Prostate gland (tissue), 2 donors: ENCODE results near the gene CTR9. TPM values are rescaled to one million over a fixed set of nuclear protein-coding genes. Genes with fewer than 3 reads are reported as not detected.
A peak's percentile ranks its signal among the peaks of the same experiment; 100 is the strongest.

Experiments used
- DNase-seq: peaks from one replicate; pipeline ENCODE4 v3.0.0-alpha.2; 2019; ENCODE audit warnings: low spot score
- H3K27ac ChIP-seq, 2 donors: fragments of 200-600 bp; sonication (generic); 2 replicates each; pipeline ENCODE4 v1.5.1; 2017 to 2019
- H3K27me3 ChIP-seq: fragments of 200-600 bp; sonication (generic); replicated peaks from 2 replicates; pipeline ENCODE4 v1.5.1; 2019; ENCODE audit not compliant: insufficient read depth
- H3K36me3 ChIP-seq, 2 donors: fragments of 200-600 bp; sonication (generic); 1 replicate in 1 of 2; 2 replicates in 1 of 2; pipeline versions ENCODE4 v1.5.1 to v1.8.1; 2017 to 2019
- H3K4me1 ChIP-seq: fragments of 200-600 bp; sonication (generic); replicated peaks from 2 replicates; pipeline ENCODE4 v1.5.1; 2019
- H3K4me3 ChIP-seq, 2 donors: fragments of 200-600 bp; sonication (generic); 2 replicates each; pipeline ENCODE4 v1.5.1; 2017 to 2019
- H3K9me3 ChIP-seq: fragments of 200-600 bp; sonication (generic); 2 replicates; pipeline ENCODE4 v1.5.1; 2017
- CTCF ChIP-seq, 4 experiments: fragments of 200-600 bp in 2 of 4; fragments of 450-650 bp in 2 of 4; sonication (generic) in 2 of 4; IDR thresholded peaks; 1 replicate in 3 of 4; 2 replicates in 1 of 4; pipeline ENCODE4 v1.5.1; 2016 to 2019; ENCODE audit warnings: antibody characterized with exemption in 4 of 4, mild to moderate bottlenecking in 2 of 4, moderate library complexity in 2 of 4
- POLR2A ChIP-seq: fragments of 450-650 bp; IDR thresholded peaks from one replicate; pipeline ENCODE4 v1.6.1; 2016; ENCODE audit warnings: antibody characterized with exemption, mild to moderate bottlenecking
- POLR2AphosphoS5 ChIP-seq: sonication (generic); formaldehyde crosslinking; IDR thresholded peaks from one replicate; pipeline ENCODE4 v1.6.1; 2017; ENCODE audit warnings: antibody characterized with exemption
- WGBS: methylation state at CpG from one replicate; pipeline ENCODE4 v1.1.5; 2018; 5-methylcytosine and 5-hydroxymethylcytosine counted together
- intact Hi-C: fragments of 100-400 bp; cut with DNase I; formaldehyde crosslinking; loops from one replicate; pipeline ENCODE4 v1.14.2; 2022
- small RNA-seq, 2 donors: library from RNA; depleted of rRNA; stranded (forward); fragments of <200 nt; gene quantifications; one replicate each; pipeline ENCODE3, GENCODE V24; 2016
- total RNA-seq, 2 donors: library from RNA; depleted of rRNA; stranded (reverse); fragments of >200 nt; gene quantifications; one replicate each; pipeline ENCODE4 v1.1.0, GENCODE V29; 2016

Gene CTR9
- total RNA-seq, 2 donors from 2014 or later, result 23.6 to 28.3 TPM

GRCh38 chr11:10823152-10823579, 72.1 kb downstream of the CTR9 start:
- Histone ChIP-seq H3K4me3 (no peak overlapping the region), H3K36me3 (no peaks in the 10 kb centered on the region), H3K27me3 (no peaks in the 10 kb centered on the region), H3K27ac (peak overlapping the region in 1 of 2 donors; percentile 24), H3K4me1 (no peaks in the 10 kb centered on the region), H3K9me3 (no peaks in the 10 kb centered on the region)
- WGBS, result 8% methylated on average over 2 of the region's 2 CpGs
- TF ChIP-seq POLR2A (no peak), POLR2AphosphoS5 (no peak), CTCF (IDR thresholded peaks at IDR 0.05) (no peak)
- DNase-seq, result no peak
- intact Hi-C loops, result no loop called here

- H3K4me1 ChIP-seq, result no peaks in the 10 kb centered on the region
- H3K9me3 ChIP-seq, result no peaks in the 10 kb centered on the region
- WGBS, result 93% methylated on average over 3 of the region's 3 CpGs
- no peaks in the 10 kb centered on the region for H3K36me3 ChIP-seq
- TF ChIP-seq POLR2AphosphoS5 (no peak), CTCF (IDR thresholded peaks at IDR 0.05) (no peak), POLR2A (no peak)
- no peak for DNase-seq
- no peak overlapping the region for H3K4me3 ChIP-seq
- no peaks in the 10 kb centered on the region for H3K27me3 ChIP-seq
- intact Hi-C loops, result no loop called here
- H3K27ac ChIP-seq, result no peak overlapping the region
Measured at GRCh38 chr11:10824888-10825287, 73.8 kb downstream of the CTR9 start.

- H3K4me3 ChIP-seq, result no peak overlapping the region
- H3K27me3 ChIP-seq, result no peaks in the 10 kb centered on the region
- no peak overlapping the region for H3K27ac ChIP-seq
- 100% methylated on average over 2 of the region's 2 CpGs for WGBS
- intact Hi-C loops, result no loop called here
- H3K9me3 ChIP-seq, result no peaks in the 10 kb centered on the region
- H3K36me3 ChIP-seq, result no peaks in the 10 kb centered on the region
- DNase-seq, result no peak
- H3K4me1 ChIP-seq, result no peaks in the 10 kb centered on the region
- TF ChIP-seq POLR2AphosphoS5 (no peak), POLR2A (no peak), CTCF (IDR thresholded peaks at IDR 0.05) (no peak)
Measured at GRCh38 chr11:10828402-10828801, 77.4 kb downstream of the CTR9 start.

GRCh38 chr11:10829139-10829538, 78.1 kb downstream of the CTR9 start:
- Histone ChIP-seq H3K27ac (no peak overlapping the region), H3K9me3 (no peaks in the 10 kb centered on the region), H3K27me3 (no peaks in the 10 kb centered on the region), H3K4me3 (no peak overlapping the region), H3K36me3 (no peaks in the 10 kb centered on the region), H3K4me1 (no peaks in the 10 kb centered on the region)
- intact Hi-C loops, result no loop called here
- 84% methylated on average over 4 of the region's 4 CpGs for WGBS
- DNase-seq, result no peak
- no peak for TF ChIP-seq POLR2A
- TF ChIP-seq POLR2AphosphoS5, result no peak
- no peak for TF ChIP-seq CTCF (IDR thresholded peaks at IDR 0.05)

Small RNA genes within 50 kb of the gene (small RNA-seq; reads per million reads assigned to genes)
- 0 reads per million in 2 donors for gene RF00019
- gene SNORD97, result 0 reads per million in 2 donors

Other genes with a start within 250 kb of the CTR9 start
- gene RNF141, start 210.1 kb upstream of the CTR9 start, total RNA-seq, result 10 to 100 TPM; 52.9 to 66.2 TPM
- 1 to 10 TPM; 2.5 to 9.8 TPM for gene LYVE1, start 182.6 kb upstream of the CTR9 start, total RNA-seq
- gene IRAG1, start 57.5 kb upstream of the CTR9 start, total RNA-seq, result 10 to 100 TPM; 14.7 to 43.6 TPM
- gene EIF4G2, start 57.7 kb downstream of the CTR9 start, total RNA-seq, result 100 to 1,000 TPM; 382 to 500 TPM
- 10 to 100 TPM; 26.2 to 33.0 TPM for gene ZBED5, start 106.8 kb downstream of the CTR9 start, total RNA-seq